OCI-M1 (cell line): ENCODE data around the gene LUC7L.

Experiments used
- DNase-seq: peaks from one replicate; lab custom pipeline; 2025; lab: John Stamatoyannopoulos, UW

Gene LUC7L

GRCh38 chr16:143047-143446 is 86.2 kb downstream of the LUC7L start:
- DNase-seq: peak; percentile 76

GRCh38 chr16:142405-142967 is 86.8 kb downstream of the LUC7L start:
- DNase-seq: no peak

- no peak for DNase-seq
Observed at GRCh38 chr16:140175-140857, 88.9 kb downstream of the LUC7L start.
